Fibroblast of skin of scalp (primary cell): ENCODE data around the gene SGPP2.
"Not testable (repeated sequence)": the region's sequence is repeated elsewhere in the genome, so short reads cannot be mapped to it uniquely, and the experiment has no call there.

Experiments
- DNase-seq: peaks from one replicate; pipeline ENCODE4 v3.0.0-alpha.2; 2013

Gene SGPP2

DNA sequence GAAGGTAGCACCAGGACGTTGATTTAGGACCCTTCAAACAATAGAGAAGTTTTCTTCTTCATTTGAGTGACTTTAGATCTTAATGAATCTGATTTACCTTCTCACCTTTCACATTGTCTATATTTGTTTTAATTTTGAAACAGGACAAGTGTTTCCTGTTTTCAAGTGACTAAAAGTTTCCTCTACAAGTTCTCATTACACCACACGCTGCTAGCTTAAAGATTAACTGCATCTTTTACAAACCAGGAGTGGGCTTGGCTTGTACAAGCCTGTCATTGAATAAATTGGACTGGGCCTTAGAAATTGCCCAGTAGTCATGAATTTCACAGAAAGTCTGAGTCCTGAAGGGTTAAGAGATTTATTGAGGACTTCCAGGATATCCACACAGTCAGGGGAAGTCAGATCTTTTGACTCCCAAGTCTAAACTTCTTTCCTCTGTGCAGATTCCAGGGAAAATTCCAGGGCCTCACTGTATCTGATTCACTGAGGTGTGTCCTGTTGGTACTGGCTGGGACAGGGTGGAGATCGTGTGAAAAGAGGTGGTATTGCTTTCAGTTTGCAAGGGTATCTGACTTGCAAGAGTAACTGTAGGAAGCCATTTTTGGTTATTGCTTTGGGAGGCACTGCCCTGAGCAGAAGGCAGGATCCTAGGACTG, 3.4 kb downstream of the SGPP2 start:
- no peak for DNase-seq

DNA sequence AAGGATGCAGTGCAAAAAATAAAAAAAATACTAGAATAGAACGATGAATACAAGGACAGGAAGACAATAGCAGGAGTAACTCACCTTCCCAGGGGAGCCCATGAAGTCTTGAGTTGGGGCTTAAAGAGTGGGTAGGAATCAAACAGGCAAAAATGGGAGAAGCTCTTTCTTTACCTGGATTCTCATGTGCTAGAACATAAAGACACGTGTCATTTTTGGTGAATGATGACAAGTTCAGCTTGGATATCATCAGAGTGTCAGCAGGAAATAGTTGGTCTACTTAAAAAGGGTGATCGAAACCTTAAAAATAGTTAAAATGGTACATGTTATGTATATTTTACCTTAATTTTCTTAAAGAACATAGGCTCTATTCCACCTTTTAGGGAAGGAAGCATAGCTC, 5.7 kb downstream of the SGPP2 start:
- no peak for DNase-seq

DNA sequence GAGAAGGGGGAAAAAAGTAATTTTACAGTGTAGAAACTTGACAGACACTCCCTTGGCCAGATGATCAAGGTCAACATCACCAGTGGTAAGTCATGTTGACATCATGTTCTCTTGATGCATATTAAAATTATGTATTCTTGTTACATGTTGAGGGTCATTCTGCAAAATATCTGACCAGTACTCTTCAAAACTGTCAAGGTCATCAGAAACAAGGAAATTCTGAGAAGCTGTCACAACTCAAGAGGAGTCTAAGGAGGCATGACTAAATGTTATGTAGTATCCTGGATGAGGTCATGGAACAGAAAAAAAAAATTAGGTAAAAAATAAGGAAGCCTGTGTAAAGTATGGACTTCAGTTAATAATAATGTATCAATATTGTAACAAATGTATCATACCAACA, 6.3 kb downstream of the SGPP2 start:
- DNase-seq, result no peak

DNA sequence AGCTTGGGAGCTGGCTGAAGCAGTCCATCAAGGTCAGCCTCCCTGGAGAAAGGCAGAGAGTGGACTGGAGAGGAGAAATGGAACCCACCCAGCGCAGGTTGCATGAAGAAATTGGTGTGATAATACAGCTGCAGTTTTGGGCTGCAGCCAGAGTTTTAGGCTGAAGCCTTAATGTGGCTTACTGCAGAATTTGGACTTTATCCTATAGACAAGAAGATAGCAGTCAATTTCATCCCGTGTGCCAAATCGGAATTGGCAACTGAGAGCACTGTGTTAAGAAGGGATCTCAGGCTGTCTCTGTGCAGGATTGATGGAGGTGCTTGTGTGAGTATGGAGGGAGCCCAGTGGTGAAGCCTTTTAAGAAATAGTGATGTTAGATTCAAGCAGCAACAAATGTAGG, 7.5 kb downstream of the SGPP2 start:
- no peak for DNase-seq

DNA sequence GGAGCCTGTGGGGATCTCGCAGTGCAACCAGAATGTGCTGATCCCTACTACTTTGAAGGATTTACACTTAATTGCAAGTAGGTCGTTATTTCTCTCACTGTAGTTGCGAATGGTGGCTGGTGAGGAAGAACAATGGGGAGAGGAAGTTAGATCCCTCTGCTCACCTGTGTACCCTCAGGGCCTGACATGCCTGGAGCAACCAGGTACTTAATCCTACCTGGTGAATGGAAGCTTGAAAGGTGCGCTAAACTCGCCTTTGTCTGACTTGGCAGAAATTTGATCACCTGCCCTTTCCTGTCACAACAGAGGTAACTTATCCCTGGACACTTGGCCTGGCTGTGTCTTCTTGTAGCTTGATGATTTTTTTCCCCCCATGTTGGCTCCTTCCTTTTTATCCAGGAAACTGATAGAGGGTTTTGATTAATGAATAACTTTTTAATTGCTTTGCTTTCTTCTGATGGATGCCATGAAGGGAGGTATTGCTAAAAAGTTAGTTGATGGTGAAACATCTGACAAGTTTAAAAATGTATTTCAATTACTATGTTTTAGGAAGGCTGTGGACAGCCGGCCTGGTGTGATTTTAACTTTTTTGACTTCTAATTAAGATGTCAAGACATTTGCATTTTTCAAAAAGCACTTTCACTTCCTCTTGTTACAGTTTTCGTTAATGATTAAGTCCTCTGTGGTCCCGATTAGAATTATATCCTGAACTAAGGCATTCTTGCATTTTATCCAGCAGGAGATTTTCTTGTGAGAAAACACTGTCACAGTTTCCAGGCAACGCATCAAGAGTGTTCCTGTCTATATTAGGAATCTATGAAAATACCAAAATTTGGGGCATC, 9.2 kb downstream of the SGPP2 start:
- no peak for DNase-seq

DNA sequence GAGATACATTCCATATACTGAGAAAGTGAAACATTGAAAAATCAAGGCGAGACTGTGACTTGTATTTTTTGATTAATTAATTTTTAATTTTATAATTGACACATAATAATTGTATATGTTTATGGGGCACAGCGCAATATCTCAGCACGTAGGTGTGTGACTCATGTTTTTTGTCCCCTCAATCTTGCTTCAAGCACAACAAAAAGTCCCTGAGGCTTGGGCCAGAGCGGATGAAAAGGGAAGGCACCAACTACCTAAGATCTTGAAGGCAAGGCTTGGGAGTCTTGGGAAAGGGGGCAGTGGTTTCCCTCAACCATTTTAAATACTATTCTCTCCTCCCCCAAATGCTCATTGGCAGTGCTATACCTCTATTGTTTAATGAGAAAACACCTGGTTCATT, 9.9 kb downstream of the SGPP2 start:
- no peak for DNase-seq

DNA sequence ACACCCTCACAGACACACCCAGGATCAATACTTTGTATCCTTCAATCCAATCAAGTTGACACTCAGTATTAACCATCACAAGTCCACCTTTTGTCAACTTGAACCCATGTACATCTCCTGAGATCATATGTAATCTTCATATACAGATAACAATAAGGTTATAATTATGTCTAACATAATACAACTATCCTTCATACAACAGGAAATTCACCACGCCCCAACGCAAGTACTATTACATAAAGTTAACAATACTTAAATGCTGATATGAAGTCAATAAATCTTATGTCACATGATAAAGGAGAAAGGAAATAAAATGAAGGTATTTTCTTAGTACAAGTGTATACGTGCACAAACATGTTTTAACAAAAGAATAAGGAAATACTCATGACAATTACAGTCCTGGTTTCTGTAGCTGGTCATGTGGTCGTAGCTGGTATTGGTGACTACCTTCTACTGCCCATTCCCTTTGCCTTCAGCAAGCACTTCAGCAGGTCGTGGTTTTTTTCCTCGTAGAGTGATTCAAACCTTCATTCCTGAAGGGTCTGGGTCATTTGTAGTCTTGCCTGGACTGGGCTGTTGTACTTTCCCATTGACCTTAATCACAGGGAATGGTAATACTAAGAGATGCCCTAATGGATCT, 11.2 kb downstream of the SGPP2 start:
- not testable (repeated sequence) for DNase-seq

DNA sequence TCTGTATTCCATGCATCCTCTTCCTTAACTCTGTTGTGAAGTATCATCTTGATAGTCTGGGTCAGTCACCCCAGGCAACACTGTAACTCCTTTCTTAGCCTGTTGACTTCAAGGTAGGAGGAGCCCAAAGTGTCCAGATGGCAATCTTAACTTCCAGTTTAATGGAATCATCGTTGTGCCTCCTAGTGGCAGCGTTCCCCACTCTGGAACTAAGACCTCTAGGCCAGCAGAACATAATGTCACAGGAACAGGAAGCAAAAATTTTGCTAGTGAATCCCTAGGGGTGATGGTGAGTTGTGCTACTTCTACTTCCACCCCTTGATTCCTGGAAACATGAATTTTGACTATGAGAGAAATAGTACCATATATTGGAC, 11.7 kb downstream of the SGPP2 start:
- no peak for DNase-seq

DNA sequence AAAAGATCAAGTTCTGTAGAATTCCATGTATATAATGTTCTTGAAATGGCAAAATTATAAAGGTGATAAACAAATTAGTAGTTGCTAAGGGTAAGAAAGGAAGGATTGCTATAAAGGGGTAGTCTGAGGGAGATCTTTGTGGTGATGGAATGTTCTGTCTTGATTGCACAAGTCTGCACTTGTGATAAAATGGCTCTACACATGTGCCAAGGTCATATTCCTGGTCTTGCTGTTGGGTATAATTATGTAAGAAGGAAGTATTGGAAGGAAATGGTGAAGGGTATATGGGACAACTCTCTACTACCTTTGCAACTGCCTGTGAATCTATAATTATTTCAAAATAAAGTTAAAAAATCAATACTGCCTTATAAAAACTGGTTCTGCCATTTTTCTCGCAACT, 15.3 kb downstream of the SGPP2 start:
- no peak for DNase-seq

DNA sequence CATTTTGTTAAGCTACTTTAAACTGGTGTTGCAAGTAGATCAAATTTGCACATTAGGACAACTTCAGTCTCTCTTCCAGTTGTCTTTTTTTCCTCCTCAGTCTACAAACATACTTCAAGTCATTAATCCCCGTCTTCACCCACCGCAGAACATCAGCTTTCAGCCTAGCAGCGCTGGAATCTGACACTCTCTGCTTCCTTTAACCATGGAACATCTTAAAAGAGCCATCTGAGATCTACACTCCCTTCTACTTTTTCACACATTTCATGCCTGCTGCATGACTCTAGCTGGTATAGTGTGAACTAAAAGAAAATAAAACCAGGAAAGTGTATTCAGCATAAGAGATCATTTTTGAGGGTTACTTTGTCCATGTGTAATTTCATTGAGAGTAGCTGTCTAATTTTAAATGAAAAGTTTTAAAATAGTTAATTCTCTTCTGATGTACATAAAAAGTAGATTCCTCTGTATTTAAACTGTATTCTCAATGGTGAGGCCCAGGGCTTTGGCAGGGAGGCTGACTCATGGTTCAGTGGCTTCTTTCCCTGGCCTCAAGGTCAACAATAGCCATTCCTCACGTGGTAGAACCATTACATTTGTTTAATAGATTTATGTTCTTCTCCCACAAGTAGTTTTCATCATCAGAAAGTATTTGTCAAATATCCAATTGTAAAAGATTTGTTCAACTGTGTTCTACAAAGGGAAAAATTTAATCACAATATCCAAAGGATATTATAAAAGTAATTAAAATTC, 16.5 kb downstream of the SGPP2 start:
- peak; percentile 37 for DNase-seq

DNA sequence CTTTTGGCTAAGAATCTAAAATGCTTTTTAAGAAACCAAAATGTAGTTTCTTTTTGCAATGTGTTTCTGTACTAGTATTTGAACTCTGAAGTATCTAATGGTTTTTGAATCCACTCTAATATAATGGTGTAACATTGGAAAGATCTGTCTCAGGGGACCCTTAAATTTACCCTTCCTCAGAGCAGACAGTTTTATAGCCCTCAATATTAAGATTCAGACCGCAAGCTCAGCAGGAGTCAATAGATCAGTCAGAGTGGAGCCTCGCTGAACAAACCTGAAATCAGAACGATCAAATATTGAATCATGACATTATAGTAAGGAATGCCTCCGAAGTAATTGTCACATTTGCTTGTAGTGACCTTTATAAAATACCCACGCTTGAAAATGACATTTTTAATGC, 18.3 kb downstream of the SGPP2 start:
- no peak for DNase-seq

DNA sequence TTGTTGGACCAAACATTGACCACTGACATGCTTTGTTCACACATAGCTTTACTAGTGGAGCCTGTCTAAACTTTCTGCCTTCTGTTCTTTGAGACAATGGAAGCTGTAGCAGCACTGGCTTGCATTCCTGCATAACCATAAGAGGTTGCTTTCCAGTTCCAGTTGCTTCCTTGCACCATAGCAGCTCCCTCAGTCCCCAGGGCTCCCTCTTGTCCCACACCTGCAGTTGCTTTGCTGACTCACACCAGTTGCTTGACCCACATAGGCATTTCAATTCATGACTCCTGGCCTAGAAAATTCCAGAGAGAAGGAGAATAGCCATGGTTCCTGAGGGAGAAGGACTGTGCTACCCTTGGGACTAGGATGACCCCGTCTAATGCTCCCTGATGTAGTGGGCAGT, 20.9 kb downstream of the SGPP2 start:
- DNase-seq, result no peak

DNA sequence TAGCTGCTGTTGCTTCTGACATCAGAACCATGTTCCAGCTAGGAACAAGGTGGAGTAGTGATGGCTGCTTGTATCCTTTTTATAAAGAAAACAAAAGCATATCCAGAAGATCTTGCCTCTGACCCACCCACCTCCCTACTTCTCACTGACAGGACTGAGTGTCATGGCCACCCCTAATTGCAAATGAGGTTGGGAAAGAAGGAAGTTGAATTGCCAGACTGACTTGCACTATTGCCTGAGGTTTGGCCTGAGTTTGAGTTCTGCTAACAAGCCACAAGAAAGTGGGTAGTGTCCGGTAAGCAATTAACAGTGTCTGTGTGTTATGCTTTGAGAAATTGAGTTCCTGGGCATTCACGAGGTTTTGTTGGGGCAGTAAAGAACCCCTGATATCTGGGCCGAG, 22.8 kb downstream of the SGPP2 start:
- DNase-seq, result no peak

DNA sequence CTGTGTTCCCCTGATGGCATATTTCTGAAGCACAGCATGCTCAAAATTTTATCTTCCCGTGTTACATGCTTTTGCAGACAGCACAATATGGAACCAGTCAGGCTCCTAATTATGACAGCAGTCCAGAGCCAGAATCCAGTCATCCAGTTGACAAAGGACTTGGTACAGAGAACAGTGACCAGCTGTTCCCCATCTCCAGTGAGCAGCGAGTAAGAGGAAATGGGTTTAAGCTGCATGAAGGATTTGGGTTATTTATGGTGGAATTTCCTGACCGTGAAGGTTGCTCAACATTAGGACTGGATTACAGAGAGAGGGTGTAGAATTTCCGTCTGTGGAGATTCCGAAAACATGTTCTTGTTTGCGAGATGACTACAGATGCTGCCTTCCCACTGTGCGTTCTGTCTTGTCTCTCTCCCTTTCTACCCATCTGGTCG, 24.4 kb downstream of the SGPP2 start:
- DNase-seq, result peak; percentile 22

DNA sequence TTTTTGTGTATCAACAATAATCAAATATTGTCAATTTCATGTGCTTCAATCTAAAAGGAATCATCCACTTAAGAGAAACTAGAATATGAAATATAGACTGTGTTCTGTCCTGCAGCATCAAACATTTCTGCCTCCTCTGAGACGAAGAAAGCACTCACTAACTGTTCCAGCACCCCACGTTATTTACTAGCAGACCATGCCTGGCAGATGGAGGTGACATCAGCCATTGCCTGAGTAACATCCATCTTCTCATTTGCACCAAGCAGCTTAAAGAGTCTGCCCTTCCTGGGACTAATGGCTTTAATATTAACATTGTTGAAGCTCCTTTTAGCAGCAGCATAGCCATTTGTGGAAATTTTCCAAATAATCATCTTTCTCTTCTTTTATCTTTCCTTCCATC, 25.7 kb downstream of the SGPP2 start:
- DNase-seq, result no peak

DNA sequence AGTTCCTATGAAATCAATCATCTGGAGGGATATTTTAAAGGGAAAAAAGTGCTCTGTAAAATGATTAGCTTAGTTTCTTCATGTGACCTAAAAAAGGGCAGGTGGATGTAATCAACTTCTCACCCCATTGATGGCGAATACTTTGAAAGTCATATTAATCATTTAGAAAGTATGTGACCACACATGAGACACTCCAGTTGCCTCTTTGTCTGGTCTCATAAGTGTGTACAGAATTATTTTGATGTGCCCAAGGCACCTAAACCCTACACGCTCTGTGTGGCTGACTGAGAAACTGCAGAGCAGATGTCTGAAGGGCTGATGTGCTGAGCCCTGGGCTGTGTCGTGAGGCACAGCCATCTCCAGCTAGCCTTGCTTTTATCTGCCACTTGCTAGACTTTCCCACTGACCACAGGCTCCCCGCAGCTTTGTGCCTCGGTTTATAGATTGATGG, 26.9 kb downstream of the SGPP2 start:
- no peak for DNase-seq

DNA sequence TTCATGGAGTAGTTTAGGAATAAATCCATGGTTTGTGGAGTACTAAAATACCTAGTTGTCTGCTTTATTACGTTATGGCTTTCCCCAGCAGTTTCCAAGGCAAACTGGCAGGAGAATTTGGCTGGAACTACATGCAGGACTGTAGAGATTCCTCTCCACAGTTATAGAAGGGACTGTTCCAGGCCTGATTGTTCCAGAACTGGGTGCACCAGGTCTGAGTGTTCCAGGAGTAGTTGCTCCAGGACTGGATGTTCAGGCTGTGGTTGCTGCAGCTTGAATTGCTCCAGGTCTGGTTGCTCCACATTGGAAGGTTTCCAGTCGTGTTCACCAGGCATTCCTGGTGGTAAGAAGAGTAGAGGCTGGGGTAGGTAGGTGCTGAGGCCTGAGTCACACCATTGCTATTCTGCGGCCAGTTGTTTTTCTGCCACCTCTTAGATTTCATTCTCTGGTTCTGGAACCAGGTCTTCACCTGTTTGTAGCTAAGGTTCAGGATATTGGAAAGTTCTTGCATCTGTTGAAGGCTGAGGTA, 28.1 kb downstream of the SGPP2 start:
- DNase-seq, result no peak

DNA sequence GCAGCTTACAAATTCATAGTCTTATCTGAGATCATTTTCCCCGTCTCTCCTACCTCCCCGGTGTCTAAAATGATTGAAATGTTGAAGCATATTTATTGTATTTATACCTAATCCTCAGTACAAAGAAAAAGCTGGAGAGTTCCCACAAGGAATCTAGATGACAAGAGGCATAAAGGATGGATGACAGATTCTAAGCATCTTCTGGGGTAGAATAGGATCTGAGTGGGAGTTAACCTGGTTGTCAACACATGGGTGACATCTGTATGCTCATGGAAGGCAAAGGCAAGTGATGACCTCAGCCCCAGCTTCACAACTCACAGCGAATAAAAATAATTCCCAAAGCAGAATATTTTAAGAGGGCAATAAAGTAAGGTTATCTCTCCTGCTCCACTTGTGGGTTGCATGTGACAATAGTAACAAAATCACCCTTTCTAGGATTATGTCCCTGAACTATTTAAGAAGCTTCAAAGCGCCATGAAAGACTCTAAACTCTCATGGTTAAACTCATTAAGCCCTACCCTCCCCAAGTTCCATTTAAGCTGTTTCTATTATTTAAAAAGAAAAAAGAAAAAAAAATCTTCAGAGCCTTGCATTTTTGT, 32.2 kb downstream of the SGPP2 start:
- no peak for DNase-seq

DNA sequence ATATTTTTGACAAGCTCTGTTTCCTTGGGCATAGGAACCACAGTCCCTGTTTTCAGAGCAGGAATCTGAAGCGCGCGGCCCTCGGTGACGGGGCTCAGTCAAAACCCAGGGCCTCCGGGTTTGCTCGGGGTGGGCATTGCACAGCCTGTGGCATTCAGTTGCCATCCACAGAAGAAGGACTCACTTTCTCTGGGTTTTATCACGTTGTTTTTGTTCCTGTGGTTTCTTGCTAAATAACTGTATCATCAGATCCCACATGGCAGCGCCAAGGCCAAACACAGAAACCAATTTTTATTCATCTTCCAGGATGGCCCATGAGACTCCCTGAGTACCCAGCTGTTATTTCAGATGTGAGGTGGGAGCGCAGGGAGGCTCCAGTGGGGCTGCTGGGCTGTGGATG, 35.6 kb downstream of the SGPP2 start:
- no peak for DNase-seq

DNA sequence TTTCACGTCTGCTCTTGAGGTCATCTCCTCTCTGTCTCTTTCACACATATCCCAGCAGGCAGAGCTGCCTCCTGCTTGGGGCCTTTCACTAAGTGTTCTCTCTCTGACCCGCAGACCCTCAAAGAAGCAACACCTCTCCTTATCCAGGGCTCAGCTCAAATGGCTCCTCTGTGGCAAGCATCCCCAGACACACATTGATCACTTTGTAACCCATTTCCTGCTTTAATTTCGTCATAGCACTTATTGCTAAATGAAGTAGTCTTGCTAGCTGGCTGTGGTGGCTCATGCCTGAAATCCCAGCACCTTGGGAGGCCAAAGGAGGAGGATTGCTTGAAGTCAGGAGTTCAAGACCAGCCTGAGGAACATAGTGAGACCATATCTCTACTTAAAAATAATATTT, 41.4 kb downstream of the SGPP2 start:
- no peak for DNase-seq

DNA sequence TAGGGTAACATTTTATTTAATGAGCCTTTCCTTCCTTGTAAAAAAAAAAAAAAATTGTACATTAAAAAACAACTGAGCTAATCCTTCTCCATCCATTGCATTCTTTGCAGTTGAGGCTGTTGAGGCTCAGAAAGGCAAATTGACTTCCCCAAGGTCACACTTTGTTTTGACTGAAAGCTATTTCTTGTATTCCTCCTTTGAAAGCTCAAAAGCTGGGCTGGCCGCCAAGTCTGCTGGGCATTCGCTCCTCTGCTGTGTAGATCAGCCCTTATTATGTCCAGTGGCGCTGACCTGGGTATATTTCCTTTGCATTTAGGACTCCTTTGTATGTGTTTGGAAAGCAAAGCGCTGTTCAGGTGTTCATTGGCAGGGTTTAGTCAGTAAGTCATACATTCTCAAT, 44.0 kb downstream of the SGPP2 start:
- no peak for DNase-seq

DNA sequence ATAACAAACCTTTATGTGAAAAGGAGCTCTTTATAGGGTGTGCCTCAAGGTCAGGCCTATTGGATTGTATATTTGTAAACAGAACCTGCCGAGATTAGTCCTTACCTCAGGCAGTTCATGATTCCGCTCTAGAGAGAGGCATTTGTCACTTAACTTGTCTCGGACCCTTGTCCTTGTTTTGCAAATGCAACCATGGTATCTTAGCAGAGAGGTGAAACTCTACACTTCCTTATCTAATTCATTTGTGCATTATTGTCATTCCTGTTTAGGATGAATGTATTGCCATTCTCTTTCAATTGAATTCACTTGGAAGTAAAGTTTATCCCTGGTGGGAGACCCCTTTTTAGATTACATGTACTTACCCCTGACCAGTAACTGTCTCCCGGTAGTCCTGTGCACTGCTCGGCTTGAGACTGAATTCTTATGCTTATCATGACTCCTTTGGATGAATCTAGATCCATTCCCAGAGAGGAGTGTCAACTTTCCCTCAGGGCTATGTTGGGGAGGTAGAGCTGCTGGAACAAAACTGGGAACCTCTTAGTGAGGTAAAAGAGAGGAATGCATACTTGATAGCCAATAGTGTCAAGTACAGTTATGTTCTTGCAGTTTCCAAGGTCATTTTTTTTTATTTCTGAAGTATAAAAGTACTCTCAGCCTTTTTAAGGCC, 46.6 kb downstream of the SGPP2 start:
- no peak for DNase-seq
